ENCODE results near the gene FRMD8. TPM values are rescaled to one million over a fixed set of nuclear protein-coding genes. Genes with fewer than 3 reads are reported as not detected.

FRMD8 gene
- polyA plus RNA-seq, 1 donor from 2014 or later = 22.2 TPM

DNA sequence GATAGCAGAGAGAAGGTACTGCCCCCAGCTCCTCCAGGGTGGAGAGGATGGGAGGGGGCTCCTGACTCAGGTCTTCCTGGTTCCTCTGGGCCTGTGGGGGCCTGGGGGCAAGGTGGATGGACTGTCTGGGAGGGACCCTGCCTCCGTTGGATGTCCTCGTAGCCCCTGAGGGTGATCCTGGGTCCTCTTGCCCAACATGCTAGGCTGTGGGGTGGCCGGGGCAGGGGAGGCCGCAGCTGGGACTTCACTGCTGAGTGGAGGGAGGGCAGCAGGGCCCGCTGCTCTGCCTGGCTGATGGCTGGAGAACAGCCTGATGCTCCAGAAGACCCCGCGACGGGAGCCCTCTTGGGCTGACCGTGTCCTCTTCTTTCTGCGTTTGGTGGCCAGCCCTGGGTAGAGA, 13.4 kb downstream of the FRMD8 start:
- Histone ChIP-seq H3F3A (ENCODE audit: insufficient read depth, low read length, poor library complexity, severe bottlenecking) (no peaks in the 10 kb centered on the region), H2AFZ (ENCODE audit: low read depth, low read length) (no peak overlapping the region), H3K4me2 (ENCODE audit: low read length) (no peak overlapping the region), H3K36me3 (ENCODE audit: insufficient read depth, low read length) (no peaks in the 10 kb centered on the region), H3K4me3 (ENCODE audit: low read length) (no peak overlapping the region), H4K20me1 (ENCODE audit: insufficient read depth) (no peaks in the 10 kb centered on the region), H3K27me3 (ENCODE audit: insufficient read depth, low read depth, low read length) (no peaks in the 10 kb centered on the region), H3K9me2 (ENCODE audit: insufficient read depth, low read length) (no peaks in the 10 kb centered on the region), H3K9ac (ENCODE audit: low read length) (no peak overlapping the region), H3K27ac (ENCODE audit: low read length) (no peak overlapping the region), H3K79me2 (replicated peaks; ENCODE audit: insufficient read depth, low read length) (no peaks in the 10 kb centered on the region), H3K9me3 (ENCODE audit: low read length) (no peaks in the 10 kb centered on the region)
- TF ChIP-seq, protein P1, sequence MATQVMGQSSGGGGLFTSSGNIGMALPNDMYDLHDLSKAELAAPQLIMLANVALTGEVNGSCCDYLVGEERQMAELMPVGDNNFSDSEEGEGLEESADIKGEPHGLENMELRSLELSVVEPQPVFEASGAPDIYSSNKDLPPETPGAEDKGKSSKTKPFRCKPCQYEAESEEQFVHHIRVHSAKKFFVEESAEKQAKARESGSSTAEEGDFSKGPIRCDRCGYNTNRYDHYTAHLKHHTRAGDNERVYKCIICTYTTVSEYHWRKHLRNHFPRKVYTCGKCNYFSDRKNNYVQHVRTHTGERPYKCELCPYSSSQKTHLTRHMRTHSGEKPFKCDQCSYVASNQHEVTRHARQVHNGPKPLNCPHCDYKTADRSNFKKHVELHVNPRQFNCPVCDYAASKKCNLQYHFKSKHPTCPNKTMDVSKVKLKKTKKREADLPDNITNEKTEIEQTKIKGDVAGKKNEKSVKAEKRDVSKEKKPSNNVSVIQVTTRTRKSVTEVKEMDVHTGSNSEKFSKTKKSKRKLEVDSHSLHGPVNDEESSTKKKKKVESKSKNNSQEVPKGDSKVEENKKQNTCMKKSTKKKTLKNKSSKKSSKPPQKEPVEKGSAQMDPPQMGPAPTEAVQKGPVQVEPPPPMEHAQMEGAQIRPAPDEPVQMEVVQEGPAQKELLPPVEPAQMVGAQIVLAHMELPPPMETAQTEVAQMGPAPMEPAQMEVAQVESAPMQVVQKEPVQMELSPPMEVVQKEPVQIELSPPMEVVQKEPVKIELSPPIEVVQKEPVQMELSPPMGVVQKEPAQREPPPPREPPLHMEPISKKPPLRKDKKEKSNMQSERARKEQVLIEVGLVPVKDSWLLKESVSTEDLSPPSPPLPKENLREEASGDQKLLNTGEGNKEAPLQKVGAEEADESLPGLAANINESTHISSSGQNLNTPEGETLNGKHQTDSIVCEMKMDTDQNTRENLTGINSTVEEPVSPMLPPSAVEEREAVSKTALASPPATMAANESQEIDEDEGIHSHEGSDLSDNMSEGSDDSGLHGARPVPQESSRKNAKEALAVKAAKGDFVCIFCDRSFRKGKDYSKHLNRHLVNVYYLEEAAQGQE (IDR thresholded peaks at IDR 0.05; ENCODE audit: borderline replicate concordance) = no peak
- TF ChIP-seq EZH2 (IDR thresholded peaks at IDR 0.05; ENCODE audit: borderline replicate concordance, insufficient read depth, low read length, poor library complexity, severe bottlenecking) (no peak), EP300 (conservative IDR thresholded peaks at IDR 0.05; ENCODE audit: poor library complexity, severe bottlenecking) (no peak), SMC3 (conservative IDR thresholded peaks at IDR 0.05; ENCODE audit: poor library complexity) (no peak), POLR2AphosphoS5 (IDR thresholded peaks at IDR 0.05) (no peak), TAF1 (IDR thresholded peaks at IDR 0.05; ENCODE audit: low read depth) (no peak), MXI1 (conservative IDR thresholded peaks at IDR 0.05; ENCODE audit: poor library complexity, severe bottlenecking) (no peak), RAD21 (conservative IDR thresholded peaks at IDR 0.05) (no peak)
- TF ChIP-seq, protein P2, sequence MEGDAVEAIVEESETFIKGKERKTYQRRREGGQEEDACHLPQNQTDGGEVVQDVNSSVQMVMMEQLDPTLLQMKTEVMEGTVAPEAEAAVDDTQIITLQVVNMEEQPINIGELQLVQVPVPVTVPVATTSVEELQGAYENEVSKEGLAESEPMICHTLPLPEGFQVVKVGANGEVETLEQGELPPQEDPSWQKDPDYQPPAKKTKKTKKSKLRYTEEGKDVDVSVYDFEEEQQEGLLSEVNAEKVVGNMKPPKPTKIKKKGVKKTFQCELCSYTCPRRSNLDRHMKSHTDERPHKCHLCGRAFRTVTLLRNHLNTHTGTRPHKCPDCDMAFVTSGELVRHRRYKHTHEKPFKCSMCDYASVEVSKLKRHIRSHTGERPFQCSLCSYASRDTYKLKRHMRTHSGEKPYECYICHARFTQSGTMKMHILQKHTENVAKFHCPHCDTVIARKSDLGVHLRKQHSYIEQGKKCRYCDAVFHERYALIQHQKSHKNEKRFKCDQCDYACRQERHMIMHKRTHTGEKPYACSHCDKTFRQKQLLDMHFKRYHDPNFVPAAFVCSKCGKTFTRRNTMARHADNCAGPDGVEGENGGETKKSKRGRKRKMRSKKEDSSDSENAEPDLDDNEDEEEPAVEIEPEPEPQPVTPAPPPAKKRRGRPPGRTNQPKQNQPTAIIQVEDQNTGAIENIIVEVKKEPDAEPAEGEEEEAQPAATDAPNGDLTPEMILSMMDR (IDR thresholded peaks at IDR 0.05; ENCODE audit: poor library complexity, severe bottlenecking) = no peak

DNA sequence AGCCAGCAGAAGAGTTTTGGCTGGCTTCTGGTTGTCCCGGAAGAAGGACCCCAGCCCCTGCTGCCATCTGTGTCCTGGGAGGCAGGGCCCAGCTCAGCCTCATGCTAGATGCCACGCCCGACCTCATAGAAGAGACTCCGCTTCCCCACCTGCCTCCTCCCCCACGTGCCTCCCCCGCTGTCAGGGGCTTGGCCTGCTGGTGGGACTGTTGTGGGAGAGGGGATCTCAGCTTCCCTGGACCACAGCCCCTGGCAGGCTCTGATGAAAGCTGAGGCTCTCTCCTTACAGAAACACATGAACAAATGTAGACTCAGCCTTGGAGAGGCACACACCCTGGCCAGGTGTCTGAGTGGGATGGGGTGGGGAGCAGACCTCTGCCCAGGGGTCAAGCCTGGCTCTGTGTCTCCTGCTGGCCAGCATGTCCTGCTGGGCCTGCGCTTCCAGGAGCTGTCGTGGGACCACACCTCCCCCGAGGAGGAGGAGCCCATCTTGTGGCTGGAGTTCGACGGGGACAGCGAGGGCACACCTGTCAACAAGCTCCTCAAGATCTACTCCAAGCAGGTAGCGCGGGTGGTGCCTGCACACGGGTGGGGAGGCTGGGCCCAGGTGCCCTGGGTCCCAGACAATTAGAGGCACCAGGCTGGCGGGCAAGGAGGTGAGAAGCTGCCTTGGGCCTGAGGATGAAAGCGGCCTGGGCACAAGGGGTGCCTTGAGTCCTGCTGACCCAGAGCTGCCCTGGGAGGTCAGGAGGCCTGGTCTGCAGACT, 14.1 kb downstream of the FRMD8 start:
- H3K4me2 ChIP-seq (ENCODE audit: low read length) = no peak overlapping the region
- H3K9me2 ChIP-seq (ENCODE audit: insufficient read depth, low read length) = no peaks in the 10 kb centered on the region
- no peak overlapping the region for H2AFZ ChIP-seq (ENCODE audit: low read depth, low read length)
- H3K36me3 ChIP-seq (ENCODE audit: insufficient read depth, low read length) = no peaks in the 10 kb centered on the region
- H3F3A ChIP-seq (ENCODE audit: insufficient read depth, low read length, poor library complexity, severe bottlenecking) = no peaks in the 10 kb centered on the region
- H3K27me3 ChIP-seq (ENCODE audit: insufficient read depth, low read depth, low read length) = no peaks in the 10 kb centered on the region
- no peak for TF ChIP-seq TAF1 (IDR thresholded peaks at IDR 0.05; ENCODE audit: low read depth)
- TF ChIP-seq, protein P2 (IDR thresholded peaks at IDR 0.05; ENCODE audit: poor library complexity, severe bottlenecking) = no peak
- TF ChIP-seq EP300 (conservative IDR thresholded peaks at IDR 0.05; ENCODE audit: poor library complexity, severe bottlenecking) = no peak
- no peak for TF ChIP-seq POLR2AphosphoS5 (IDR thresholded peaks at IDR 0.05)
- no peak for TF ChIP-seq MXI1 (conservative IDR thresholded peaks at IDR 0.05; ENCODE audit: poor library complexity, severe bottlenecking)
- no peak for TF ChIP-seq SMC3 (conservative IDR thresholded peaks at IDR 0.05; ENCODE audit: poor library complexity)
- TF ChIP-seq, protein P1 (IDR thresholded peaks at IDR 0.05; ENCODE audit: borderline replicate concordance) = no peak
- TF ChIP-seq RAD21 (conservative IDR thresholded peaks at IDR 0.05) = no peak
- TF ChIP-seq EZH2 (IDR thresholded peaks at IDR 0.05; ENCODE audit: borderline replicate concordance, insufficient read depth, low read length, poor library complexity, severe bottlenecking) = no peak
- H3K9ac ChIP-seq (ENCODE audit: low read length) = no peak overlapping the region
- no peaks in the 10 kb centered on the region for H4K20me1 ChIP-seq (ENCODE audit: insufficient read depth)
- H3K79me2 ChIP-seq (replicated peaks; ENCODE audit: insufficient read depth, low read length) = no peaks in the 10 kb centered on the region
- H3K9me3 ChIP-seq (ENCODE audit: low read length) = no peaks in the 10 kb centered on the region
- H3K27ac ChIP-seq (ENCODE audit: low read length) = no peak overlapping the region
- no peak overlapping the region for H3K4me3 ChIP-seq (ENCODE audit: low read length)

Measured in neural cell (in vitro differentiated cells).